Stimulated activated CD4-positive, alpha-beta T cell treated with anti-CD3 and anti-CD28 coated beads, Interleukin-4, amount 100 ng/mL, for 24 hours (primary cell): Measurements from ENCODE around the gene BET1L.

ENCODE experiments used
- DNase-seq: peaks from one replicate; pipeline ENCODE4 v3.0.0-alpha.2; 2020

Gene BET1L

GRCh38 chr11:209275-210121 lies 2.3 kb upstream of the BET1L start:
- DNase-seq, result no peak

DNA sequence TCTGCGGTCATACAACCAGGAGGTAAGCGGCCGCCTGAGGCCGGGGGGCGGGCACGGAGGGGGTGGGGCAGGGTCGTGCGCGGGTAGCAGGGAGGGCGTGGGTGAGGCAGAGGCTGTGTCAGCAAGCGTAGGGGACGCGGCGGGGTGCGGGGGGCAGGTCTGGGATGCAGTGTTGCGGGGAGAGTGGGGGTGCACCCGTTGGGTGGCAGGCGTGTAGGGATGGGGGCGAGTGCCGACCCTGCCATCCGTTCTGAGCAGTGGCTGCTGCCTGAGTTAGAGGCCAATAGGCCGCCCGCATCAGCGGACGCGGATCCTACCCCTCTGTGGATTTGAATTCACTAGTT lies 1.7 kb upstream of the BET1L start:
- DNase-seq, result no peak

DNA sequence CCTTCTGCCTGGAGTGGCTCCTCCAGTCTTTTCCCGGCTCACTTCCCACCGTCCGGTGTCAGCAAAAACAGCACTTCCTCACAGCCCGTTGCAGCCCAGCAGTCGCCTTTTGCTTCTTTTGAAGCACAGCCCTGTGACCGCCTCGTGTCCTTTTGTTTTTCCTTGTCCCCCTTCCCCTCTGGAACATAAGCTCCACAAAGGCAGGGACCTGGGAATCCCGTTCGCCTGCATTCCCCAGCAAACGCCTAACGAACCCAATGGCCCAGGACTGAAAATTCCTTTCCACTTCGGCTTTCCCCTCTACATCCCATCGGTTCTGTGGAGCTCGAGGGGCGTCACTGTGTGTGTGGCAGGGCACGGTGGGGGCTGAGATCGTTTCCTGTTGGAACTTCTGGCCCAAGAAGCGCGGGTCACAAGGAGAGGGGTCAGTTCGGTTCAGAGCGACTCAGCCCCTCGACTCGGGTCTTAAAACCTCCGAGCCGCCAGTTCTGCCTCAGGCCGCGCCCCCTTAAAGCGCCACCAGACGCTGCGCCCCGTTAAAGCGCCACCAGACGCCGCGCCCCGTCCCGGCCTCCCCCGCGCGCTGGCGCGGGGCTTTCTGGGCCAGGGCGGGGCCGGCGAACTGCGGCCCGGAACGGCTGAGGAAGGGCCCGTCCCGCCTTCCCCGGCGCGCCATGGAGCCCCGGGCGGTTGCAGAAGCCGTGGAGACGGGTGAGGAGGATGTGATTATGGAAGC lies 1.1 kb upstream of the BET1L start:
- peak; percentile 84 for DNase-seq

- no peak for DNase-seq
Measured at GRCh38 chr11:207863-208180, 623 bp upstream of the BET1L start.

GRCh38 chr11:206526-207207 lies 532 bp downstream of the BET1L start:
- no peak for DNase-seq

DNA sequence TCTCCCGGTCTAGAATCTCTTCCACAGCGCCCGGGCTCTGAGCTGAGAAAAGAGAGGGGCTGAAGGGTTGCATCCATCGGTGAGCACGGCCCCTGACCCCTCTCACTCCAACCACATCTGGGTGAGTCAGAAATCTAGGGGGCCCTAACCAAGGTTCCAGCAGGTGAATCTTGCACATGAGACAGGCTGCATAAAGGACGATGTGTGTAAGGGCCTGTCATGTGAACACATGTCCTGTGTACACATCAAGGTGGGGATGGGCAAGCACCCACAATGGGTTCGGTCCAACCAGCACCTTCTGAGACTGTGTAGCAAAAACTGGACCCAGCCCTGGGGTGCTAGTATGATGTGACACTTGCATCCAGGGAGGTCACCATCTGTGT lies 1.2 kb downstream of the BET1L start:
- no peak for DNase-seq

DNA sequence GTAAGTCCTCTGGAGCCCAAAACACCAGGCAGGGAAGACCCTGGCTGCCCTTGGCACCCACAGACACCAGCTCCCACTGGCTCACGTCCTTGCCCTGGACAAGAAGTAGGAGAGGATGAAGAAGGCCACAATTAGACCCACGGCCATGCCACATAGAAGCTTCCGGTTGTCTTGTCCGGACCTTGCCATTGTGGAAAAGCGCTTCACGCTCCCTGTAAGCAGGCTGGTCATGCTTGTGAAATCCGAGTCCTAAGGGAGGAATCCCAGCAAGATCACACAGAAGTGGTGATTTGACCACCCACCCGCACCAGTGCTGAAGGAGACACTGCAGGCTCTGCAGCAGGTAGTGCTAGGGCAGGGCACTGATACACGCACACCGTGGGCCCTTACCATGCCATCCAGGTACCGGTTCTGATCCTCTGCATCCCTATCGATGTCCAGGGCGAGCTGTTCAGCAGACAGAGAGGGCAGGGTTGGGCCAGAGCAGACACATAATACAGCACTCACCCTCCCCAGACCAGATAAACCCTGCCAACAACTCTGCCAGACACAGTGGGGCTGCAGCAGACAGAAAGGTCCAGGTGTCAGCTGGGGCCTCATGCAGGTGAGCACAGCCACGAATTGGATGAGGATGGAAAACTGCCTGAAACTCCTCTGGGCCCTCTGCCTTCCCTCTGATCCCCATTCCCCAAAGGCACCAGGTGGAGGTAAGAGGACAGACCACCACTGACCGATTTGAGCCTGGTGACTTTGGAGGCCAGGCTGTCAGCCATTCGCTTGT lies 1.8 kb downstream of the BET1L start:
- DNase-seq, result no peak

DNA sequence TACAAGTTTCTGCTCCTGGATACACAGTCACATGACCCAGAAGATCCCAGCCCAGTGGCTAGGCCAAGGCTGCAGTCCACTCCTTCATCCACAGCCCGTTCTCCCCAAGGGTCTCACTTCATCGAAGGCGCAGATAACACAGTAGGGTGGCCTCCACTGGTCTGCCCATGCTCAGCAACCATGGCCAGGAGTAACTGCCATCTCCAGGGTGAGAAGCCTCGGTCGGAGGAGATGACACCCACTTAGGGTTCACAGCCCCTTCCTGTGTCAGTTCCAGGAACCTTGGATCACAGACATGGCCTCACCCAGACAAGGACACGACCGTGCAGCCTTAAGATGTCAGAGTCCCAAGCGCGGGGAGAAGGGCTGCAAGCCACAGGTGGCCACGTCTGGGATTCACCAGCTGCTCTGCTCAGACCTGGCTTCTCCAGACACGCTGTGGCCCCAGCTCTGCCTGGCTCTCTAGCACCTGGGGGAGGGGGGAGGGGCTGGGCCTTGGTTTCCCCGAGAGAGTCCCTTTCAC lies 2.6 kb downstream of the BET1L start:
- DNase-seq, result no peak

GRCh38 chr11:203945-204586 lies 3.1 kb downstream of the BET1L start:
- DNase-seq, result no peak

DNA sequence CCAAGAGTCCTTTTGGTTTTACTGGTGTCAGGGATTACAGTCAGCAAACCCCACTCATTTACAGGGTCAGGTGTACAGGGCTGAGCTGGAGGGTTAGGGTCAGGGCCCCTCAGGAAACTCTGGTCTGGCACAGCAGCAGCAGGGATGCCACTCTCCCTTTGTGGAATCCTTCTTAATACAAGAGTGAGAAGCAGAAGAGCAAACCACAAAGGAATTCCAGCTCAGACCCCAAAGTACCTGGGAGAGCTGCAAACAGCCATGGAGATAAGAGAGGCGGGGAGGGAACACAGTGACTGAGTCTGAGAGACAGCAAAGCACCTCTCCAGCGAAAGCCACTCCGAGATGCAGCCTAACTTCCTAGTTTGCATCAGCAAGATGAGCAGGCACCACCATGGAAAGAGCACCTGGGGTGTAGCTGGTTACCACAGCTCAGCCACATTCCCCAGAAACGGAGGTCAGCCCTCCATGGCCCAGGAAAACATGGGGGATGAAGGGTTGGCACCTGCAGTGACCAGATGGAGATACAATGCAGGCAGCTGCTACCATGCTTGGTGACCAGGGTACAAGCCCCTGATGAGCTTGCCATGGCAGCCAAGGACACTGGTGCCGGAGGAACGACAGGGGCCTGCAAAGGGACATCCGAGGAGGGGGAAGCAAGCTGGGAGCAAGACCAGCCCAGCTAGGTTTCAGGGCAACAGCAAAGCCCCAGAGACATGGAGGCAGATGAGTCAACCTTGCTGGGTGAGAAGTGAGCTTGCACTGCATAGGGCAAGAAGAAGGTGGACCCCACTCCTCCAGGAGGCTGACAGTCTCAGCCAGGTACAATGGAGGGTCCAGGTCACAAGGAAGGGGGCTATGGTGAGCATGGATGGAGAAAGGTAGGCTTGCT lies 3.9 kb downstream of the BET1L start:
- peak; percentile 2 for DNase-seq

DNA sequence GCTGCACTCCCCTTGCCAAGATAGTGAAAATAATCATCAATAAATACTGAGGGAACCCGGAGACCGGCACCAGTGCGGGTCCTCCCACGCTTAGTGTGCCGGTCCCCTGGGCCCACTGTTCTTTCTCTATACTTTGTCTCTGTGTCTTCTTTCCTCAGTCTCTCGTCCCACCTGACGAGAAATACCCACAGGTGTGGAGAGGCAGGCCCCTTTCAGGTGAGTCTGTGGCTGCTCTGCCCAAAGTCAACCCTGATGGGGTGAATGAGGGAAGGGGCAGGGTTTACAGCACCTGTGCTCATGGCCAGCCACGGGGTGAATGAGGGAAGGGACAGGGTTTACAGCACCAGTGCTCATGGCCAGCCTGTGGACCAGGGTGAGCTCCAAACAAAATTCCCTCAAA lies 4.7 kb downstream of the BET1L start:
- DNase-seq, result no peak

DNA sequence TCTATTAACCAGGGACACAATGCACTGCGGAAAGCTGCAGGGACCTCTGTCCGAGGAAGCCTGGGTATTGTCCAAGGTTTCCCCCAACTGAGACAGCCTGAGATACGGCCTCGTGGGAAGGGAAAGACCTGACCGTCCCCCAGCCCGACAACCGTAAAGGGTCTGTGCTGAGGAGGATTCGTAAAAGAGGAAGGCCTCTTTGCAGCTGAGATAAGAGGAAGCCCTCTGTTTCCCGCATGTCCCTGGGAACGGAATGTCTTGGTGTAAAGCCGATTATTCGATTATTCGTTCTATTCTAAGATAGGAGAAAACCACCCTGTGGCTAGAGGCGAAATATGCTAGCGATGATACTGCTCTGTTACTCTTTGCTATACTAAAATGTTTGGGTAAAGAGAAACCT lies 5.2 kb downstream of the BET1L start:
- peak; percentile 2 for DNase-seq

GRCh38 chr11:200224-201003 lies 6.8 kb downstream of the BET1L start:
- DNase-seq, result peak; percentile 3

DNA sequence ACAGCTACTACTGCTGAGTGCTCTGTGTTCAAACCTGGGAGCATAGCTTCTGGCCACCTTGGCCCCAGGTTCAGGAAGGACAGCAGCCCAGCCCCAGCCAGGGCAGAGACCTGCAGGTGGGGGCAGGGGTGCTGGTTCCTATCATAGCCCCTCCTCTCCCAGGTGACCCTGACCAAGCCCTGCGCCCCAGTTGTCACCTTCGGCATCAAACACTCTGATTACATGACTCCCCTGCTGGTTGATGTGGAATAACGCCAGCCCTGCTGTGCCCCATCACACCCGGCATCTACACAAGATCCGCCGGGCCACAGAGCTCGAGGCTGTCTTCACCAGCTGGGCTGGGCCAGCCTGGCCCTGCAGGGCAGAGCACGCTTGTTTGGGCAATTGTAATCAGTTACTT lies 7.4 kb downstream of the BET1L start:
- peak; percentile 2 for DNase-seq

GRCh38 chr11:199004-199581 lies 8.1 kb downstream of the BET1L start:
- DNase-seq, result peak; percentile 2

DNA sequence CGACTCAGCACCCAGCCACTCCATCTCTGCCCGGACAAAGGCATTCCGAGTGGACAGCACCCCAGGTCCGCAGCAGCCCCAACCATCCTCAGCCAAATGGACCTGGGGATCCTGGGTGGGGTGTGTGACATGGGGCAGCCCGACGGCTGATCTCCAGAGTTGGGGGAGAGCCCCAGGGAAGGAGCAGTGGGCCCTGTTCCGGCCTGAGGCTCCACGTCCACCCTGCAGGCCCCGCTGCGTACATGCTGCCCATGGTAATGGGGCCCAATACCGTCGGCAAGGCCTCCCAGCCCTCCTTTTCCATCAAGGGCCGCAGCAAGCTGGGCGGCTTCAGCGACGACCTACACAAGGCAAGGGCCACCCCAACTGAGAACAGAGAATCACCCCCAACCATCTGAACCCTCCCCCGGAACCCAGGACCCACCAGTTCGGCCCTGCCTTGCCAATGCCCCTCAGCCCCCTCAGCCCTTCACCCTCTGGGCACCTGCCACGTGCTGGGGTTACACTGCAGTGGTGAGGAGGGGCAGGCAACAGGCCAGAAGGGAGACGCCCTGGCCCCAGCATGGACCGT lies 8.9 kb downstream of the BET1L start:
- no peak for DNase-seq

- peak; percentile 2 for DNase-seq
Measured at GRCh38 chr11:197741-198235, 9.4 kb downstream of the BET1L start.

GRCh38 chr11:196786-197731 lies 10.1 kb downstream of the BET1L start:
- peak; percentile 2 for DNase-seq
